Activated CD8-positive, alpha-beta memory T cell treated with anti-CD3 and anti-CD28 coated beads for 36 hours (primary cell): ENCODE measurements around the gene HS3ST4. TPM values are rescaled to one million over a fixed set of nuclear protein-coding genes. Genes with fewer than 3 reads are reported as not detected.
"Not testable (repeated sequence)": the region's sequence is repeated elsewhere in the genome, so short reads cannot be mapped to it uniquely, and the experiment has no call there.

ENCODE experiments used
- CTCF ChIA-PET: fragments of 350-600 bp; sonication (Branson Sonifier 250); formaldehyde crosslinking; loops from one replicate; lab custom pipeline; 2021; ENCODE audit warnings: antibody characterized with exemption; lab: Charles Lee
- POLR2A ChIA-PET: fragments of 350-600 bp; sonication (Branson Sonifier 250); formaldehyde crosslinking; loops from one replicate; lab custom pipeline; 2021; ENCODE audit warnings: antibody characterized with exemption; lab: Charles Lee
- total RNA-seq, 2 experiments: library from RNA; stranded (reverse); gene quantifications; one replicate each; pipeline ENCODE4 v1.2.3, GENCODE V29; 2021

Gene HS3ST4
- total RNA-seq, 2 experiments from 2014 or later, result not detected

DNA sequence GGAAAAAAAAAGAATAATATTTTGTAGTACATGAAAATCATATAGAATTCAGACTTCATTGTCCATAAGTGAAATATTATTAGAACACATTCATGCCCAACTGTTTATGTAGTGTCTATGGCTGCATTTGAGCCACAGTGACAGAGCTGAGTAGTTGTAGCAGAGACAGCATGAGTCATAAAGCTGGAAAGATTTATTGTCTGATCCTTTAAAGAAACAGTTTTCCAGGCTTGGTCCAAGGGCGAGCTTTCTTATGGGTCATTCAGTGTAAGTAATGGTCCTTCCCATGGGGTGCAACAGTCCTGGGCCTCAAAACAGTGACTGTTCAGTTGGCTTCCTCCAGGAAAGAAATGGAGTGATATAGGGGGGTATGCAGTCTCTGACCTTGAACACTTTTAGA, 260.2 kb downstream of the HS3ST4 start:
- CTCF ChIA-PET, result no interaction called here
- POLR2A ChIA-PET, result no interaction called here

DNA sequence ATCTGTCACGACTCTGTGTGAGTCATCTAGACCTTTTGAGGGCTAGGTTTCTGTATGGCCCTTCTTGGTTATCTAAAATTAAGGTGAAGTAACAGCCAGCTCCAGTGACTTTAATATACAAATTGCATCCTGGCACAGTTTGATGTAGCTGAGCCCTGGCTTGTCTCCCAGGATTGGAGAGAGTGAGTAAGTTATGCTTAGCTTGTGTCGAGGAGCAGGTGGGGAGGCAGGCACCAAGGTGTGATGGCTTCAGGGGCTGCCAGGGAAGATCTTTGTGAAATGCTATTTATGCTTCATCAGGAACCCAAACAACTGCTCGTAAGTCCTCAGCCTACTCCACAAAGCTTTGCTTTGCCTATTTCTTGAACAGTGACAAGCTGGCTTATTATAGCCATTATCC, 261.2 kb downstream of the HS3ST4 start:
- POLR2A ChIA-PET, result no interaction called here

DNA sequence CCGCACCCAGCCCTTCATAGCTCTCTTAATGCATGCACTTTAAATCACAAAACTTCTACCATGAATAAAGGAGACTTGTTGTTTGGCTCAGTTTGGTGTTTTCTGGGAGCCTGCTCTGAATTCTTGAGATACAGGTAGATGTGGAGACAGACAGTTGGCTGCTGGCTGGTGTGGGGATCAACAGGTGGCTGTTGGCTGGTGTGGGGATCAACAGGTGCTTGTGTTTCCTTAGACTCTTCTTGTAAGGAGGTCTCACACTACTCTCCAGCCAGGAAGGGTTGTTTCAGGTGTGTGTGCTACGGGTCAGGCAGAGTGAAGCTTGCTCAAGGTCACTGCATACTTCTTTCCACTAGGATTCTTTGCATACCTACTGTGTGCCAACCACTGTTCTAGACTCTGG, 265.9 kb downstream of the HS3ST4 start:
- ChIA-PET CTCF (no interaction called here), POLR2A (no interaction called here)

More for the DNA sequence above, 261.2 kb downstream of the HS3ST4 start:
- CTCF ChIA-PET, result no interaction called here

DNA sequence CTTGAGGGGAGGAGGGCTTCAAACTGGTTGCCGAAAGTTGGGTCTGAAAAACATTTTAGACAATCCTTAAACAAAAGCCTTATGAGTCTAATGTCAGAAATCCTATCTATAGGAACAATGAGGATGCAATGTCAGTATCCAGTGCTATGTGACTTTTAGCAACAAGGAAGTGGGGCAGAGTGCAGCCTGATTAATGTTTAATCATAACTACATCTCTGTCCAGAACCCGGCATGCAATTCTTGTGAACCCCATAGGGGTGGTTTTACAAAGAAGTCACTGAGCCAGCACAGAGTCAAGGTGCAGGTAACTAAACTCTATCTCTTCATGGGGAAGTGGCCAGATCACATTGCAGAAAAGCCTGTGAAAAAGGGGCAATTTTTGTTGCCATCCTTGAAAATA, 267.5 kb downstream of the HS3ST4 start:
- CTCF ChIA-PET, result no interaction called here
- POLR2A ChIA-PET, result no interaction called here

DNA sequence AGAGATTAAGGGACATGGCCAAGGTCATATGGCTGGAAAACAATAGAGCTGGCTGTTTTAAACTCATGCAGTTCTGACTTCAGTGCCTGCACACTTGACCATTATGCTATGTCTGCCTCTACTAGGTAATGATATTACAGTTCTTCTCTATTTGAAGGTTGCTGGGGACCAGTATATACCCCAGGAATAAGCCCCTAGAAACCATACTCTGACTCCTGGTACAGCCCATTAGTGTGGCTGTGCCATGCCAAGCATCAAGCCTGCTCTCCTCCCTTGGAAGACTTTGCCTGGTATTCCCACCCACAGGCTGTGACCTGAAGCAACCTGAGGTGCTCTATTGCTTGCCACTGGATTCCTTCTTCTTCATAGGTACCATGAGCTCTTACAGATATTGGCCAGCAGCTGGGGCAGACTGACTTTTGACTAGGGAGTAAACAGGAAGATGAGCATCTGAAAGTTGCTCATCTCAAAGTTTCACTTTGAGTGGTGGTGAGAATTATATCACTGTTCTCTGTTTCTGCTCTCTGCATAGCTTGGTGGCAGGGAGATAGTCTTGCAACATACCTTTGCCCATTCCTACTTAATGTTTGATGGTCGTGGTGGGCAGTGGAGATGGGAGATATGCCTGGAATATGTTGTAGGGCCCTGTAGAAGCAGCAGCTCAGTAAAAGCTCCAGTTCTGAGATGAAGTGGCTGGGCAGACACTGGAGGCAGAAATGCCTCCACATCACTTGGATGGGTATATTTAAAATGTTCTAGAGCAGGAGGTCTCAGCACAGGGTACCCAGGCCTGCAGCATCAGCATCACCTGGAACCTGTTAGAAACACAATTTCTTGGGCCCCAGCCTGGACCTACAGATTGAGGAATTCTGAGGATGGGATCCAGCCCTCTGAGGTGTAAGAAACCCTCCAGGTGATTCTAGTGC, 274.7 kb downstream of the HS3ST4 start:
- CTCF ChIA-PET, result no interaction called here

DNA sequence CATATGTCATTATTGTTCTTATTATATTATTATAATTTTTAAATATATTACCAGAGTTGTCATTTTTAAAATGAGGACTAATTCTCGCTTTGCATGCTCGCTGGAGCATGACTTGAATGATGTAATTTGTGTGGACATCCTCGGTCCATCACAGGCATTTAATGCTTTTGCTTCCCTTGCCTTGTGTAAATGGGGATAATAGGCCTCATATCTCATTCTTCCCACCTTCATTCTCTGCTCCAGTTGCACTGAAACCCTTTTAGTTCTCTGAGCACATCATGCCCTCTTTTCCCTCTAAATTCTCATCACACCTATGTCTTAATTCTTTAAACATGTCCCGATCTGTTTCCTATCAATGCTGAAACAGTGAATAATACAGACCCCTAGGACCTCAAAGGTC, 285.4 kb downstream of the HS3ST4 start:
- ChIA-PET CTCF (no interaction called here), POLR2A (no interaction called here)

More for the DNA sequence above, 274.7 kb downstream of the HS3ST4 start:
- POLR2A ChIA-PET, result no interaction called here

DNA sequence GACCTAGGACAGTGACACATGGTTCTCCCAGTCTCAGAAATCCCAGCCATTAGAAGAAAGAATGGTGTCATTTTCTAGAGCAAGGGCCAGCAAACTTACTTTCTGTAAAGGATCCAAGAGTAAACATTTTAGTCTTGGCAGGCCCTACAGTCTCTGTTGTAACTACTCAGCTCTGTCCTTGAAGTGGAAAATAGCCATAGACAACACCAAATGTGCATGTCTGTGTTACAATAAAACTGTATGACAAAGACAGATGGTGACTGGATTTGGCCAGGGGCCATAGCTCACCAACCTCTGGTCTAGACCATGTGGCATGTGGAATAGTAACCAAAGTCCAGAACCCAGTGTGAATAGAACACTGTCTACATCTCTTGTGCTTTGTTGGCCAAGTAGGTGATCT, 286.5 kb downstream of the HS3ST4 start:
- POLR2A ChIA-PET, result no interaction called here
- CTCF ChIA-PET, result no interaction called here

DNA sequence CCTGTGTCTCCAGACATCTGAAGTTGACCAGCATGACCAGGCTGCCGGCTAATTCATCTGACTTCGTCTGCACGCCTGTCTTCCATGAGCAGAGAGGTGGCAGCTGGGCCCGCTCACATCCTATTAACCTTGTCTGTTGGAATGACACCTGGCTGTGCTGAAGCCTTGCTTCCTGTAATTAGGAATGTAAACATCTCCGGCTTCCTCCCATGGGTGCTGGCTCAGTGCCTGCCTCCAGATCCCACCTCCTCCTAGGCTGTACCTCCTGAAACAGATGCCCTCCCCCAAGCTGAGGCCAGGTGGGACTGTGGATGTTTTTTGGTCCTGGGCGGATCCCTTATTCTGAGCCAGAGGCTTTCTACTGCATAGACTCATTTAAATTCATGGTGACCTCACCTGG, 296.3 kb downstream of the HS3ST4 start:
- CTCF ChIA-PET, result no interaction called here

DNA sequence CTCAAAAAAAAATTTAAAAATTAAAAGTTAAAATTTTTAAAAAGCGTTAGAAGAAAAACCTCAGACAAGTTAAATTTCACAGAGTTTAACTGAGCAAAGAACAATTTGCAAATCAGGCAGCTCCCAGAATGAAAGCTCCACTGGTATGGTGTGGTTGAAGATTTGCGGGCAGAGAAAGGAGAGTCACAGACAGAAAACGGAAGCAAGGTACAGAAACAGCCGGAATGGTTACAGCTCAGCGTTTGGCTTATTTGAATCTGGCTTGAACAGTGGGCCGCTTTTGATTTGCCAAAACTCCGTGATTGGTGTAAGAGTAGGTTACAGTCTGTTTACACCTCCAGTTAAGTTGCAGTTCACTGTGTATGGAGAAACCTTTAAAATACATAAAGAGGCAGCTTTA, 297.1 kb downstream of the HS3ST4 start:
- ChIA-PET POLR2A (no interaction called here), CTCF (no interaction called here)

More for the DNA sequence above, 296.3 kb downstream of the HS3ST4 start:
- POLR2A ChIA-PET, result no interaction called here

DNA sequence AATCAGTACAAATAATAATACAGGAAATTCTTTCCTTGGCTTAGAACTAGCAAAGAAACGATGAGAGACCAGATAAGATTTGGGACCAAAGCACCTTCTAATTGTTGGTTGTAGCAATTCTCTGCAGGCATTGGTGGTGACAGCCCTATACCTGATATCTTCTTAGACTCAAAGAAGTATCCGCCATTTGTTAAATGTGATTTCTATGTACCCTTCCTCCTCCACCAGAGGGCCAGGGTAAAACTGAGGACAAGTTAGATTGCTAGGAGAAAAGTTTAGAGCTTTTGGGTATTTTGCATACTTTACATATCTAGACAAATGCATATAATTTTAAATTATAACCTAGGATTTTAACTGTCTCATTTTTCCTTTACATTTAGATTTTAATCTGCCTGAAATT, 304.3 kb downstream of the HS3ST4 start:
- ChIA-PET POLR2A (no interaction called here), CTCF (no interaction called here)

DNA sequence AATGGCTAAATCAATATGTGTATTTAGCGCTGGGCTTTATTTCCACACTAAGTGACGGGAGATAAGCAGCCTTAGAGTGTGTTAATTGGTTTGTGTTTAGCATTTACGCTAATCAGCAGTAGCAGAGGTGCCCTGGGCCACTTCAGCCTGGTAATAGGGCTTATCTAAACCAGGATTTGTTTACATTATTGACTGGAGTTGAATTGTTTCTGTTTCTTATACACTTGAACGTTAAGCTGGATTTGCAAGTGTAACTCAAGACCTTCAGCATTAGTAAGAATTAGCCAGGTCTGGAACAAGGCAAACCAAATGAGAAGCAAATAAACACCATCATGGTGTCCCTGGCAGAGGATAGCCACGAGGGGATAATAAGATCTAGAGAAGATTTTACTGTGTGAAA, 313.6 kb downstream of the HS3ST4 start:
- POLR2A ChIA-PET, result no interaction called here
- CTCF ChIA-PET, result no interaction called here

DNA sequence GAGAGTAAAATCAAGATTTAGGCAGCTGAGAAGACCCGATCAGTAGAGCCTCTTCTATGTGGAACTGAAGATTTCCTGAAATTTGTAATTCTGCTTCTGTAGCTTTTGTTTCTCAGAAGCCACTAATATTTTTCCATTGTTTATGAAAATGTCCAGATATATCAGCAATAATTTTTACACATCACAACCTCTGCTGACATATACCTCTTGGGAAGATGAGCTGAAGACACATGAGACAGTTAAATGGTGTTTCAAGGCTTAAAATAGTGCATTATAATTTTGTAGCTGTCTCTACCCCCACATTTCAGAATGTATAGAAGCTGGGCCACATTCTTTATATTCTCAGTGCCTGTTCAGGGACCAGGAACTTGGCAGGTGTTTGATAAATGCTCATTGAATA, 320.6 kb downstream of the HS3ST4 start:
- ChIA-PET CTCF (no interaction called here), POLR2A (no interaction called here)

DNA sequence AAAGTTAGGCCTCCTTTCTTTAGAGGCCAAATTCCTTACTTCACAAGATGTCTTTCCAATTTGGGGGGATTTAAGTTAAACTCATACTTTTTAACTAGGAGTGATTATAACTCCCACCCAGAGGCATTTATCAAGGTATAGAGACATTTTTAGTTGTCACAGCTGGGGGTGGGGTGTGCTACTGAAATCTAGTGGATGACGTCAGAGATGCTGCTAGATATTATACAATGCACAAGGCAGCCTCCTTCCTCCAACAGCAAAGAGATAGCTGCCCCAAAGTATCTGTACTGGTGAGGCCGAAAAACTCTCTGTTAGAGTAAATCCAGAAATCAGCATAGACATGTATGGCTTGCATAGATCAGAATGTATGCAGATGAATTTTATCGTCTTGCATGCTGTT, 324.0 kb downstream of the HS3ST4 start:
- ChIA-PET POLR2A (no interaction called here), CTCF (no interaction called here)

DNA sequence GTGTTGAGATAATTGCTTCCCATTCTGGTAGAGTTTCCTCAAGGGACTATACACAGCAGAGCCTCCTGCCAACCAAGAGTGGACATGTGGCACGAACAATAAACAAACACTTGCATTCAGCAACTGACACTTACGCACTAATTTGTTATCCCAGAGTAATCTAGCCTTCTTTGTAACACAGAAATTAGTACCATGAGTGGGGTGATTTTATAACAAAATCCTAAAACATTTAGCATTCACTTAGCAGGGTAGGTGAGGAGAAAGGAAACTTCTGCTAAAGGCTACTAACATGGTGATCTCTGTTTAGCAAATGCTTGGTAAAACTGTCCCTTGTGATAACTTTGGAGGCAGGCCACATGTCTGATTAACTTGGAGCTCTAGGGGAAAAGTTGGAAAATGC, 325.2 kb downstream of the HS3ST4 start:
- POLR2A ChIA-PET, result no interaction called here

DNA sequence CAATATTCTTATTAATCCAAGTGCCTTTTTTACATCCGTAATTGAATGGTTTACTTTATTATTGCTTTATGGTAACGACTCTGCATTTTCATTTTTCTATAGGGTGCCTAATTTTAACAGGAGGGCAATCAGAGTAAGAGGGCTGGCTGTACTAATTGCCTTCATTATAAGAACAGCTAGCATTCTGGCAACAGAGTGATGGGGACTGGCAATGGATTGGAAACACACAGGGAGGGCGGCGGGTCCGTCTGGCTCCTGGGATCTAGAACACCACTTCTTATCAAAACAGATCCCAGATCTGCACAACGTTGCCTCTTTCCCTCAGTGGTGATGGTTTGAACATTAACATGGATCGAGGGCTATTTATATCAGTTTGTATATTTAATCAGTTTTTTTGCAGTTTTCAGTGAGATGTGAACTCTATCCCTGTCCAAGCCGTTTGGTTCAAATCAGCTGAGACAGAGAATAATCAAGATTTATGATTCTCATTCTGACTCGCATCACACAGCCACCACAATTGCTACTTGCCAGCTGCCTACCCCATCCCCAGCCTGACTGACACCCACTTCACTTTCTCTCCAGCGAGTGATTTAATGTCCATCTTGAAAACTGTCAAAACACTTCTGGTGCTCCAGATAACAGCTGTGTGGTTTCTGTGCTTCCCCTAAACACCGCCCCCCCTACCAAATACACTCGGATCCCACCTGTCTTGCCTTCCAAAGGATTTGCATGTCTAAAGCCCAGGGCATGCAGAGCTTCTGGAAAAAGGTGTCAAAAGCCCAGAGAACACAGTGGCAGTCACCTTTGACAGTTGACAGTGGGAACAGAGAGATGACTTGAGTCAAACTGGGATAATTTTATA, 327.9 kb downstream of the HS3ST4 start:
- CTCF ChIA-PET, result no interaction called here
- POLR2A ChIA-PET, result no interaction called here

More for the DNA sequence above, 325.2 kb downstream of the HS3ST4 start:
- CTCF ChIA-PET, result no interaction called here

DNA sequence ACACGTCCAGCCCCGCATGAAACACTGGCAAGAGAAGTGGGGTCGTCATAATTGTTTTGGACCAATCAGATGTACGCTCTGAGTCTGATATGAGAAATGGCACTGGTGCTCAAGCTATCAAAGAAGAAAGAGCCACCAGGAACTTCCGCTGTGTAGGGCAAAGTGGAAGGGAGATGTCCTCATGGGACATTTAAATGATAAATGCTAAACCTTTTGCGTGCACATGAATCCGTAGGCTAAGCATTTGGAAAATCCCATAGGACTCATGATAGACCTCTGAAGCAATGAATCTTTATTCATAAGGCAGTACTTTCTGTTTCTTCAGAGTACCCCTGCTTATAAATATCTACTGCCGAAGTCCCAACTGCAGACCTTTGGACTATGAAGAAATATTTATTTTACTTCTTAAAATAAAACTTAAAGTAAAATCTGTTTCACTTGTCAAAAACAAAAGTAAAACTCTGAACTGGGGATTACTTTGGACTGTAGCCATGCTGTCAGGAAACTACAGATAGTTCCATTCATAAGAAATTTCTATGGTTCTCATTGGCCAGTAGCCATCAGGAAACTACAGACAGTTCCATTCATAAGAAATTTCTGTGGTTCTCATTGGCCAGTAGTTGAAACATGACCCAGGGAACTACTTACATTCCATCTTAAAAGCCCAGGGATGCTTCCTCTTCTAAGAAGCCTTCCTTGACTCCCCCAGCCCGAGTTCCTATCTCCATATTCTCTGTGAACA, 335.1 kb downstream of the HS3ST4 start:
- POLR2A ChIA-PET, result no interaction called here
- CTCF ChIA-PET, result no interaction called here

DNA sequence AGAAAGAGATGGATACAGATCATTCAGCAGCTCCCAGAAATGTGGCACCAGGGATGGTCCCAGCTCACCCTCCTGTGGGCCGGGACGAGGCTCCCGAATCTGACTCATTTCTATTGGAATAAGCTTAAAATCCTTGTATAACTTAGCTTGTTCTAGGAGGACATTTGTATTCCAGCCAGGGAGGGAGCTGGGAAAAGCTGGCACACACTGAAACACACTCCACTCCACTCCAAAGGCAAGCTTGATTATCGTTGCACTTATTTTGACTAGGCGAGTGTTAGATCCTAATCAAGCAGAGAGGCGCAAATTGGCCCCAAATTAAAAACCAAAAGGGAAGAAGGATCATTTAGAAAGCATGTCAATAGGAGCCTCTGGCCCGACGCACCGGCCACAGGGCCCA, 339.5 kb downstream of the HS3ST4 start:
- ChIA-PET POLR2A (no interaction called here), CTCF (interaction anchor here (1.7 kb wide), 1 partner anchor 11 kb away, joined by 3 read pairs; no protein-coding TSS in a partner anchor)

DNA sequence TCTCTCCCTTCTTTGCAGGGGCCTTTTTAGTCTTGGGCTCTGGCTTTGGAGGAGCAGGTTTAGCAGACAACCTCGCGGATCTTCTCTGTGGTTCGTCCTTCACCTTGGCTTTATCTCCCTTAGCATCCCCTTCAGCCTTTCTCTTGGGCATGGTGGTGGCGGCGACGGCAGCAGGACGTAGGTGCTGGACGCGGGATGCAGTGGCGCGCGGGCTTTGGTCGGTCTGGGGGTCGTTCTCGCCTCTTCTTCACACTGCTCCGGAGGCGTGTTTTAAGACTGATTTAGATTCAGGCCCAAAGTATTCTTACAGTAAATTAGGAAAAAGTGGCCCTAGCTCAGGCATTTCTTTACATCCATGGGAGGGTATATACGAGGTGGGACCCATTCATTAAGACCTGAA, 340.9 kb downstream of the HS3ST4 start:
- POLR2A ChIA-PET, CTCF ChIA-PET: not testable (repeated sequence)

DNA sequence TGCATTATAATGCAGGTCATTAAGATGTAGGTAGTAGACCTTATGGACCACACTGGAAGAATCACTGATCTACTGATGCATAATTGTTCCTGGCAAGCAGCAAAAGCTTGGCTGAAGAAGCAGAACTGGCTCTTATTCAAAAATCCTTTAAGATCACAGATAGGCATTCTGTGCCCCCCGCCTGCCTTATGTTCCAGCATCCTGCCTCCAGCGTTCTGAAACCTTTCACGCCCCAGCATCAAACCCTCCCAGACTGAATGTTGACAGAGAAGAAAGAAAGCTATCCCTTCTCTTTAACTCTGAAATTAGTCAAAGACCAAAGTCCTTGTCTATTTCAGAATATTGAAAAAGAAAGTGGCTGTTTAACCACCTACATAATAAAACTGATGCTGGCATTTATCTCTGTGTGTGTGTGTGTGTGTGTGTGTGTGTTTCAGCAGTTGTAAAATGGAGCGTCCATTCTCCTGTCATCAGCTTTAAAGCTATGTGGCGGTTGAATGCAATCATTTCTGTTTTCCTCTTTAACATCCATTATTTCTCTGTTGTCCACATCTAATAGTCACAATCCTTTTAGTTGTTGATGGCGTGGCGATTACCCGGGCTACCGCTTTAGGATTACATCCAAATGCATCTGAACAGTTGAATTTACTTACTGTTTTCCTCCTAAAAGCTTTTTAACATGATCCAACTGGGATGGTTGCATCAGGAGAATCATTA, 350.4 kb downstream of the HS3ST4 start:
- POLR2A ChIA-PET, result interaction anchor here (0.6 kb wide), 1 partner anchor 209 kb away, joined by 3 read pairs; no protein-coding TSS in a partner anchor
- CTCF ChIA-PET, result interaction anchor here (1.5 kb wide), 1 partner anchor 12 kb away, joined by 3 read pairs; no protein-coding TSS in a partner anchor
